ENCODE results near the gene IKBIP. TPM values are rescaled to one million over a fixed set of nuclear protein-coding genes. Genes with fewer than 3 reads are reported as not detected.

The IKBIP gene
- total and polyA plus RNA-seq, 2 donors (not counting 3 experiments of a cell fraction or from before 2014, with no cell fraction given): 12.9 to 56.8 TPM

DNA sequence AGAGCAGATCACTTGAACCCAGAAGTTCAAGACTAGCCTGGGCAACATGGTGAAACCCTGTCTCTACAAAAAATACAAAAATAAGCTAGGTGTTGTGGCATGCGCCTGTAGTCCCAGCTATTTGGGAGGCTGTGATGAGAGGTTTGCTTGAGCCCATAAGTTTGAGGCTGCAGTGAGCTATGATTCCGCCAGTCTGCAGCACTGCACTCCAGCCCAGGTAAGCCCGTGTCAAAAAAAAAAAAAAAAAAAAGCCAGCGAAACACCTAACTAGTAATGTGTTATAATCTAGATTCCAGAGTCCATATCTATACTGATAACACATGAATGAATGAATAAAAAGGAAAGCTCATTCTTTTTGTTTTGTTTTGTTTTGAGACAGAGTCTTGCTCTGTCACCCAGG lies 69.6 kb downstream of the IKBIP start:
- intact Hi-C loops (cut with micrococcal nuclease) (no loop called here), dilution Hi-C loops (cut with MboI; ENCODE audit: extremely low pct_ligation_motif_present, low sequenced_read_pairs) (no loop called here)
- ChIA-PET POLR2A (interaction anchor here (0.6 kb wide), 1 partner anchor 18 kb away, joined by 4 read pairs; no protein-coding TSS in a partner anchor), CTCF (interaction anchor here (0.6 to 1.6 kb wide), 5 partner anchors 9 to 200 kb away, joined by 3 to 16 read pairs (median 4); no protein-coding TSS in a partner anchor)
- DNase-seq (ENCODE audit: low read depth, low spot score): no peak
- Histone ChIP-seq H3K36me3 (ENCODE audit: control insufficient read depth in 2 of 2, extremely low read depth in 1 of 2, insufficient read depth in 2 of 2, low read length in 2 of 2) (no peaks in the 10 kb centered on the region), H3K79me2 (ENCODE audit: control insufficient read depth, insufficient read depth, low read length) (no peaks in the 10 kb centered on the region), H2AFZ (ENCODE audit: low read depth, low read length) (no peak overlapping the region), H3K9me1 (replicated peaks; ENCODE audit: control insufficient read depth, extremely low read depth, insufficient read depth, low read length) (no peaks in the 10 kb centered on the region), H3K9ac (replicated peaks; ENCODE audit: extremely low read depth, insufficient read depth, low read length) (no peak overlapping the region), H3K4me3 (replicated peaks in 1 of 3; ENCODE audit: insufficient read depth in 1 of 3, low read depth in 1 of 3, low read length in 3 of 3) (no peak overlapping the region), H4K20me1 (replicated peaks; ENCODE audit: control insufficient read depth, extremely low read depth, insufficient read depth, low read length) (no peaks in the 10 kb centered on the region), H3K4me2 (ENCODE audit: insufficient read depth, low read length) (no peak overlapping the region), H3K27ac (ENCODE audit: insufficient read depth, low read depth, low read length) (no peak overlapping the region), H3K4me1 (ENCODE audit: control insufficient read depth, extremely low read depth, insufficient read depth, low read length) (no peaks in the 10 kb centered on the region), H3K9me3 (replicated peaks; ENCODE audit: control insufficient read depth, insufficient read depth, low read length) (no peaks in the 10 kb centered on the region), H3K27me3 (ENCODE audit: control insufficient read depth in 2 of 2, insufficient read depth in 2 of 2, low read length in 2 of 2) (no peaks in the 10 kb centered on the region)
- TF ChIP-seq EZH2 (IDR thresholded peaks at IDR 0.05; ENCODE audit: borderline replicate concordance, low read depth, low read length, severe bottlenecking): no peak
- TF ChIP-seq, protein P1, sequence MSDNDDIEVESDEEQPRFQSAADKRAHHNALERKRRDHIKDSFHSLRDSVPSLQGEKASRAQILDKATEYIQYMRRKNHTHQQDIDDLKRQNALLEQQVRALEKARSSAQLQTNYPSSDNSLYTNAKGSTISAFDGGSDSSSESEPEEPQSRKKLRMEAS (IDR thresholded peaks at IDR 0.05; ENCODE audit: insufficient read depth, insufficient read length): no peak
- no peak for TF ChIP-seq POLR2AphosphoS5 (IDR thresholded peaks at IDR 0.05; ENCODE audit: insufficient read depth, low read depth, low read length)
- no peak for TF ChIP-seq MYC (IDR thresholded peaks at IDR 0.05; ENCODE audit: low read depth, low read length)
- TF ChIP-seq, protein P2, sequence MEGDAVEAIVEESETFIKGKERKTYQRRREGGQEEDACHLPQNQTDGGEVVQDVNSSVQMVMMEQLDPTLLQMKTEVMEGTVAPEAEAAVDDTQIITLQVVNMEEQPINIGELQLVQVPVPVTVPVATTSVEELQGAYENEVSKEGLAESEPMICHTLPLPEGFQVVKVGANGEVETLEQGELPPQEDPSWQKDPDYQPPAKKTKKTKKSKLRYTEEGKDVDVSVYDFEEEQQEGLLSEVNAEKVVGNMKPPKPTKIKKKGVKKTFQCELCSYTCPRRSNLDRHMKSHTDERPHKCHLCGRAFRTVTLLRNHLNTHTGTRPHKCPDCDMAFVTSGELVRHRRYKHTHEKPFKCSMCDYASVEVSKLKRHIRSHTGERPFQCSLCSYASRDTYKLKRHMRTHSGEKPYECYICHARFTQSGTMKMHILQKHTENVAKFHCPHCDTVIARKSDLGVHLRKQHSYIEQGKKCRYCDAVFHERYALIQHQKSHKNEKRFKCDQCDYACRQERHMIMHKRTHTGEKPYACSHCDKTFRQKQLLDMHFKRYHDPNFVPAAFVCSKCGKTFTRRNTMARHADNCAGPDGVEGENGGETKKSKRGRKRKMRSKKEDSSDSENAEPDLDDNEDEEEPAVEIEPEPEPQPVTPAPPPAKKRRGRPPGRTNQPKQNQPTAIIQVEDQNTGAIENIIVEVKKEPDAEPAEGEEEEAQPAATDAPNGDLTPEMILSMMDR (IDR thresholded peaks at IDR 0.05; ENCODE audit: extremely low read depth in 1 of 2, insufficient read depth in 1 of 2, low read depth in 1 of 2, low read length in 2 of 2): no peak
- no peak for TF ChIP-seq FOS (IDR thresholded peaks at IDR 0.05; ENCODE audit: borderline replicate concordance, insufficient read depth, low read length)
- no peak for TF ChIP-seq JUN (IDR thresholded peaks at IDR 0.05; ENCODE audit: borderline replicate concordance, insufficient read depth, insufficient read length, low read depth)
- no peak for TF ChIP-seq GATA2 (IDR thresholded peaks at IDR 0.05; ENCODE audit: insufficient read depth, insufficient read length, low read depth, low read length)
- no peak for TF ChIP-seq POLR2A (IDR thresholded peaks at IDR 0.05; ENCODE audit: low read depth, low read length)
- BruUV-seq (replicated peaks): no TSS peak
- FAIRE-seq: no peak

Small RNA genes within 50 kb of the gene (small RNA-seq; reads per million reads assigned to genes)
- 13.4 reads per million, percentile 69 among the genes with 10 or more reads in this experiment for gene SNORA53 (ENCODE audit: insufficient read depth, insufficient read length, low read depth, low replicate concordance)

Other genes with a start within 250 kb of the IKBIP start
- gene TMPO, start 129.2 kb downstream of the IKBIP start, total RNA-seq: 139 and 150 TPM in 2 replicates
- gene TMPO, start 129.2 kb downstream of the IKBIP start, polyA plus RNA-seq: 19.5 and 27.8 TPM in 2 replicates
- gene SLC25A3, start 51.1 kb downstream of the IKBIP start, total RNA-seq: 774 and 797 TPM in 2 replicates
- 759 and 1,103 TPM in 2 replicates for gene SLC25A3, start 51.1 kb downstream of the IKBIP start, polyA plus RNA-seq
- gene APAF1, start 502 bp upstream of the IKBIP start, total RNA-seq: 32.1 and 35.2 TPM in 2 replicates
- 6.2 and 7.2 TPM in 2 replicates for gene APAF1, start 502 bp upstream of the IKBIP start, polyA plus RNA-seq

Measured in endothelial cell of umbilical vein (primary cell).